DMS114 treated with DMSO at 0.1 percent for 48 hours (cell line): Measurements from ENCODE around the gene FANCG.

ENCODE experiments used
- DNase-seq: peaks from one replicate; lab custom pipeline; 2025; ENCODE audit not compliant: unreplicated experiment; lab: John Stamatoyannopoulos, UW

FANCG gene

DNA sequence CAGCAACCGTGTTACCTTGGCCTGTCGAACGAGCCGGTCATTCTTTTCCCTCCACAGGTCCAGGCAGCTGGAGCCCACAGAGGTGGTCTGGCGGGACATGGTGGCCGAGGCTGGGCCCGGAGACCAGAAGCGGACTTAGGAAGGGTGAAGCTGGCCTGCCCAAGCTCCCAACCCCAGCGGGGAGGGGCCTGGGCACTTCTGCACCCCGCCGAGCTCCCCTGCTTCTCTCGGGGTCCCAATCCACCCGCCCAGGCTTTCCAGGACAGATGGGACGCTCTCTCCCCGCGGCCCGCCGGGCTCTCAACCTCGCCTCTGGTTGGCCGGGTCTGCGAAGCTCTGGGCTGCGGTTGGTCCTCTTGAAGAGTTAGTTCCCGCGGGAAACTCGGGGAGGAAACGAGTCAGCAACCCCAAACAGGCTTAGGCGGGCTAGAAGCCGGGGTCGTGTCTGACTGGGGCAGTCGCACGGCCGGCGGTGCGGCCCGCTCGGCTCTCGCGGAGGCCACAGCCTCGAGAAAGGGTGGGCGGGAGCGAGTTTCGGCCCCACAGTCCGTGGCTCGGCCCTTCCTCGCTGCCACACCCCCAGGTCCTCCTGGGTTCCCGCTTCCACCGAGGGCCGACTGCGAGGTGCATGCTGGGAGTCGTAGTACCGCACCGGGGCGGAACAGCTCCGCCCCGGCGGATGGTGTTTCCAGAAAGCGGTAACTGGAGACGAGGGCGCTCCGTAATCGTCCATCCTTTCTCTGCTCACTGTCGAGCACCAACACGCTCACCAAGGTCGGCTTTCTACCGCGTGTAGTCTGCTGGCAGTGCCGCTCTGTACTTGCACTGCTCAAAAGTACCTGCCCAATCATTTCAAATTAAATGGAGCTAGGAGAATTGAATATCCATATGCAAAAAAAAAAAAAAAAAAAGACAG lies at the start of gene FANCG:
Gene FANCG, minus strand, starts transcription at position 517 of the 916 bp plus-strand sequence. Its CDS starts 418 bp downstream, at position 99.
- DNase-seq, result peak; percentile 79

DNA sequence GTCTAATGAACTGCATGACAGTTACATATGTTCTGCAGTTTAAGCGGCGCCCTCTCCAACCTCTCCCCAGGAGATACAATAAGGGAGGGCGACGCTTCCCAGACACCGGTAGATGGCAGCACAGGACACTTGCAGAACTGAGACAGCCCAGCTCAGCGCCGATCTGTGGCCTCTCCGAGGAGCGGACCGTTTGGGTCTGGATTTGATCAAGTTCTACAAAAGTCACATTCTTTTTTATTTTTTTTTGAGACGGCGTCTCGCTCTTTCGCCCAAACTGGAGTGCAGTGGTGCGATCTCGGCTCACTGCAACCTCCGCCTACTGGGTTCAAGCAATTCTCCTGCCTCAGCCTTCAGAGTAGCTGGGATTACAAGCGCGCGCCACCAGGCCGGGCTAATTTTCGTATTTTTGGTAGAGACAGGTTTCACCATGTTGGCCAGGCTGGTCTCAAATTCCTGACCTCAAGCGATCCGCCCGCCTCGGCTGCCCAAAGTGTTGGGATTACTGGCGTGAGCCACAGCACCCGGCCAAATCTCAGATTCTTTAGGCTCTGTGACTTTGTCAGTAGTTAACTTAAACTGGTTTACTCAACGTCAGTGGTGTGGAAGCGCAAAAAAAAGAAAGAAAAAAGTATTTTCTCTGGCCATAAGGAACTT lies 37.3 kb upstream of the FANCG start:
- peak; percentile 85 for DNase-seq

DNA sequence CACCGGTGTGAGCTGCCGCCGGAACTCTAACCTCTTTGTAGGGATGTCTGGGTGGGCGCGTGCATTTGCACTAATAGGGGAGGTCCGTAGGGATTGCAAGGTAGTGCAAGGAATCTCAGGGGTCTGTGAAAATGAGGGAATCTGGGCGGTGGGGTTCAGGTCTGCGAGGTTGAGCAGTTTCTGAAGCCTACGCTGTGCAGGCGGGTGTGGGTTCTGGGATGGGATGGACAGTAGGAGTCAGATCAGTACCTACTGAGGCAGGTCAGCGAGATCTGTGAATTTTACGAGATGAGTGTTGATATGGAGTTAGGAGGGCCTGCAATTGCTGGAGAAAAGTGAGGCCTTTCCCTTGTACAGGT lies 36.8 kb upstream of the FANCG start:
- no peak for DNase-seq

DNA sequence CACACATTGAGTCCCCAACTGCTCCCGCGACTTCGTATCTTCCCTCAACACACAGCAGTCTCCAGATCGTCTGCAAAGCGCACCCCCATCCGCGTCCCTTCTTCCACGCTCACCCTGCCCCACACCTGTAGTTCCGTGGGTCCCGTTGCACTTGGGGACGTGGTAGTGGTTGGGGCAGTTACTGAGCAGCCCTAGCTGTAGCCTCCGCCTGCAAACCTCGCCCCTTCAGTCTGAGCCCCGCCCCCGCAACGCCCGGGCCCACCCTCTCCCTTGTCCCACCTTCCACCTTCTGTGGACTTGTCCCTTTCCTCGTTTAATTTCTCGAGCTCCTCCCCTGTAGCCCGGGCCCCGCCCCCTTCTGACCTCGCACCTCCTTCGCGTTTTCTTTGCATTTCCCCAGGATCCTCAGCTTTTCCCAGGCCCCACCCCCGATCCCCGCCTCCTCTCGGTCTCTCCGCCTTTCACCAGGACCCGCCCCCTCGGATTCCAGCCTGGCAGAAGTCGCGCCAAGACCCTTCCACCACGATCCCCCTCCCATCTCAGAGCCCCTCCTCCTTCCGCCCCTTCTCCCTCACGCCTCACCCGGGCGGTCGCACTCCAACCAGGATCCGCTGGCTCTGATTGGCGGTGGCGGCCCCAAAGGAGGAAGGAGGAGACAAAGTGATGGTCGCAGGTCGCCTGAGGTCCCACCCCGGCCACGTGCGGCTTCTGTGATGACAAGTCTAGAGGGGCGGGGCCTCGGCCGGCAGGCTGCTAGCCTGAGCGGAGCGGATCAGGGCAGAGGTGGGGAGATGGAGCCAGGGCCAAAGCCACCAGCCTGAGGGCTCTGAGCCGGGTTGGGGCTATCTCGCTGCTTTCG lies 36.2 kb upstream of the FANCG start, which contains the start of gene ATOSB:
Gene ATOSB, minus strand, starts transcription at position 183 of the 859 bp plus-strand sequence. CDS start 7,588 bp downstream, outside the sequence.
- peak; percentile 88 for DNase-seq

DNA sequence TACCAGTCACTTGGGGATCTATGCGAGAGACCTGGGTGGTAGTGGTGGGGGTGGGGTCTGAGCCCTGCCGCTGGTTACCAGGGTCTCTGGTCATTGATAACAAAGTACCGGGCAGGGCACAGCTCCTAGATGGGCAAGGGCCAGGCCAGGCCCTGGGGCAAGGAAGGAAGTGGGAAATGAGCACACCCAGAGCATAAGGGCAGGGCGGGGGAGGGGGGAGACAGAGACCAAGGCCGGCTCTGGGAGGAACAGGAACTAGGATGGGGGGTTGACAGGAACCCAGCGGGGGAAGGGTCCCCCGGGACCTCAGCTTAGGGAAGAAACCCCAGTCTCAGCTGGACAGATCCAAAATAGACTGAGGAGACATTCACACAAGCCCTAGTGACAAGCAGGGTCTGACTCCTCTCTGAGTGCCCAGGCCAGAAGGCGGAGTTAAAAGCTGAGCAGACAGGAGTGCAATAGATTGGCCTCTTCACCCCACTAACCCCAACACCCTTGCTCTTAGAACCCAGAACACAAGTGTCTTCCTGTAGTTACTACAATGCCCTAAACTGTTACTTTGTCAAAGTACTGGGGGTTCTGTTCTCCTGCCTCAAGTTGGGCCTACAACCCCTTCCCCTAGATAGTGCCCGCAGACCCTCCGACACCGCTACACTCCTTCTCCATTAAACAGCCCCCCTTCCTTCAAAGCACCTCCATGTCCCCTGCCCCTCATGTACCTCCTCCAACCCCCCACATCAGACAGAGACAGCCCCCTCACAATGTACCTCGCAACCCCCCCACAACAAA lies 35.3 kb upstream of the FANCG start:
- DNase-seq, result no peak

DNA sequence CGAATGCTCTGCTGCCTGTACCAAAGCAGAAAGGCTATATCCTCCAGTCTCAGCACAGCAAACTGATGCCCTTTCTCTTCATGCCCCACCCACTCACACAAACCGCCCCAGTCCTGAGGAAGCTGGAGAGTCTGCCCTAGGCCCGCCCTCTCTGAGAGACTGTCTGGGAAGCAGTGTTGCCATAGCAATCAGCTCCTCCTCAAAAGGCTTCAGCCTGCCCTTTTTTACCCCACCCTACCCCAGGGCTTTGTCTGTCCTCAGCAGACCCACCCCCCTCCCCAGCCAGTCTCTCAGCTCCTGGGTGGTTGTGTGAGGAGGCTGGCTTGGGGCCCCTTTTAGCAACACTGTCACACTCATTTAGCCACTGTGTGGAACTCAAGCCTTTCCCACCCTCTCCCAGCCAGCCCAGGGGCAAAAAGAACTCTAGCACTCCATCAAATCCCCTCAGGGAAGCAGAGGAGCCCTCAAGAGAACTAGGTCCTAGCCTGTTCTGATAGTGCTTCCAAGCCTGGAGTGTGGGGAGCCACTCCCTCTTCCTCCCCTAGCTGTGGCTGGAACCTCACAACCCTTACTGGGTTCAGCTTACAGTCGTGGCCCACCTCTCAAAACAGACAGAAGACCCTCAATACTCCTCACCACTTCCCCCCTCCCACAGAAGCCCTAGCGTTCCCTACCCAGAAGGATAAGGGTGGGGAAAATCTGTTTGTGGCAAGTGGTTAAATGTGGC lies 34.5 kb upstream of the FANCG start:
- DNase-seq, result peak; percentile 32

DNA sequence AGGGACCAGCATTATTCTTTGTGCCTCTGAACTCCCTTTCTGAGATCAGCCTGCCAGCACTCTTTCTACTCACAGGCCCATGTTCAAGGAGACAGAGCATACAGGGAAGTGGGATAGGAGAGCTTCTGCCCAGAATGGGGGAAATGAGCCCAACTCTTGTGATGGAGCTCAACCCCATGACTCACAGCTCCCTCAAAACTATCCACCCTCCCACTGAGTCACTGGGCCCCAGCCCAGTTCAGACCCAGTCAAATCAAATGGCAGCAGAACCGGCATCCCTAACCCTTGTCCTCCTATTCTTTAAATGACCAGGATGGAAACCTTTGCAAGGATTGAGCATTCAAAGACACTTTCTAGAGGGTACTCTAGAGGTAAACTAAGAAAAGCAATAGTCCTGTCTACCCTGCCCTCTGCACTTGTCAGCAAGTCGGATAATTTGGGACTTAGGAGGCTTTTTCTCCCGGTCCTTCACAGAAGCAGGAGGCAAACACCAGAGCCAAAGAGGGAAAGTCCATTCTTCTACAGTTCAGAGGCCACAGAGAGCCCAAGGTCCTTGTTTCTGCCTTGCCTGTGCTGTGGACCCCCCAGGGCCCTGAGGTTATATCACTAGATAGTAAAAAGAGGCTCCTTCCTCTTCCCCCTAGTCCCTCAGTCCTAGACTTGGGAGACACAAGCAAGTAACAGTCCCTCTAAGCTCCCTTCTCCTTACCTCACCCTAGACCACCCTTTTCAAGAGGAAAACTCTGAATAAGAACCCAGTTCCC lies 32.7 kb upstream of the FANCG start:
- no peak for DNase-seq

DNA sequence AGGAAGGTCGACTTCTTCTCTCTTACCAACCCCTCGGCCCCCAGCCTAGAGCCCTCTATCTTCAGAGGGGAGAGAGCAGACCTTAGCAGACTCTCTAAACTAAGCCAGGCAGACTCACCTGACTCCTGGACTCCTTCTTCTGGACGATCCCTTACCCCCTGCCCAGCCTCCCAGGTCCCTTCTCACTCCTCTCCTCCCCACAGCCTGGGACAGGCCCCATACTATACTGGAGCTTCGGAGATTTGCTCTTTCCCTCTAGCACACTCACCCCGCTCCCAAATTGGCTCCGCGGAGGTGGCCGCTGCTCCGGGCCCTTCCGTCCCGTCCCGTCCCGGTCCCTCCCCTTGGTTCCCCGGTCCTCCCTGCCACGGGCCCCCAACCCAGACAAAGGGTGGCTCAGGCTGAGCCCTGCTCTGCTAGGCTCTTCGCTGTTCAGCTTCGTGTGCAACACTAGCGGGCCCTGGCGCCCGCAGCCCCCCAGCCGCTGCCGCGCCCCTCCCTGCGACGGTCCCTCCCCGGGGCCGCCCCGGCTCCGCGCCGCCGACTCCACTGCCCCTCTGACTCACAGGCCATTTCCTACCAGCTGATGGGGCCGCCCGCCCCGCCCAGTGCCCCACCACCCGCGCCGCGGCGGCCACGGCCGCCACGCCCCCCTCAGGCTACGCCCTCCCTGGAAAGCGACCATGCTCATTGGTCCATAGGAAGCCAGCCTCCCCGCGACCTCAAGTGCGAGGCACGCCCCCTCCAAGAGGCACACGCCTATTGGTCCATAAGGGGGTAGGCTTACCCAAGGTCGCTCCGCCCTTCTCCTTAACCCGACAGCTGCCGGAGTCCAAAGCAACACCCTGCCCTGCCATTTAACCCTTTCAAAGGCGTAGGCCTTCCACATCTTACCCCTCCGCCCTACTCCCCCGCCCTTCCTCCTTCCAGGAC lies 31.5 kb upstream of the FANCG start:
- DNase-seq, result peak; percentile 92

DNA sequence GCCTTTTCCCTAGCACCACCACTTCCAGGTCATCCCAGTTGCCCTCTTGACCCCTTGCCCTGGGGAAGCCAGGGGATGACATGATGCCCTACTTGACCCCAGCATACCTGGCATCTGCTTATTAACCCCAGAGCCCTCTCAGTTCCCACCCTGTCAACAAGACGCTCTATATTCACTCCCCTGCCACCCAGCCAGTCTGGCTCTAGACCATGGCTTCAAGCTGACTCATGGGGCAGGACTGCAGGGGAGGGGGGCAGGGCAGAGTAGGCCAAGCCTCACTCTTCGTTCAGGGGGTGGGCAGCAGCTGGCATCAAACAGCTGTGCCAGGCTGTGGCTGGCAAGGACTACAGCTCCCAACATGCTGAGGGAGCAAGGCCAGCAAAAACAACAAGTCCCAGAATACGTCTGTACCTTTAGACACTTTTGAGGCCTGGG lies 30.6 kb upstream of the FANCG start:
- no peak for DNase-seq

DNA sequence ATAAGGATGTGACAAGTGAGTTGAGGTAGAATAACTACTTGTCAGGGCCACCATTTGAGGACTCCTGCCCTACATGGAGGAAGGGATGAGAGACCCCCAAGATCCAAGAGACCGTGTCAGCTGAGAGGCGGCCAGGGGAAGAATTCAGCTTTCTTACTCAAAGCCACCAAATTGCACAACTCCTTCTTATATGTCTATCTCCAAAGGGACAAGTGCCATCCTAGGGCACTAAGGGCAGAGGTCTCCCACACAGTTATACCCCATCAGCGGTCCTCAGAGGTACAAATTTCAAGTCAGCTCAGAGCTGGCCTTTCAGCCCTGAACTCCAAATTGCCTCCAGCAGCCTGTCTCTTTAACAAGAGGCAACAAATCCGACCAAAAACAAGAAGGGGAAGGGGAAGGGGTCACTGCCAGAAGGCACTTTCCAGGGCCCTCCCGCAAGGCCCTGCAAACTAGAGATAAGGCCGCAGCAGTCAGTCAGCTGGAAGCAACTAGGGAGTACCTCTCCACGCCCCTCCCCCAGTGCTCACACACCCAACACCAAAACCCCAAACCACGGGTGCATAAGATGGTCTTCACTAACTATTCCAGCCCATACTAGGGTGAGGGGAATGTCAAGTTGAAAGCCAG lies 29.3 kb upstream of the FANCG start:
- no peak for DNase-seq

DNA sequence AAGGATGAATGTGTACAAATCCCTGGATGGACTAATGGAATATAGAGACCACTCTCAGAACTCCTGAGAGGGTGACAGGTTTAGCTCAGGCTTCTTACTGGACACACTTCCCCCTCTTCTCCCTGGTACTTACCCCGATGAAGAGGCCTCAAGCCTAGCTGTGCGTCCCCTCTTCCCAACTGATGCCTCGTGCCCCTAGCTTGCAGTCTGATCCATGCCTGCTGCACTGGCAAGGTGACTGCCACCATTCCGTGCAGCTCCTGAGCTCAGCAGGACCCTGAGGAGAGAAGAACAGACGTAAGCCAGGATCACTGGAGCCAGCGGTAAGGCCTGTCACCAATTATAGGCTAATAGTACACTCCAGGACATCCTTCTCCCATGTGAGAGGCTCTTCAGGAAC lies 28.7 kb upstream of the FANCG start:
- DNase-seq, result no peak

DNA sequence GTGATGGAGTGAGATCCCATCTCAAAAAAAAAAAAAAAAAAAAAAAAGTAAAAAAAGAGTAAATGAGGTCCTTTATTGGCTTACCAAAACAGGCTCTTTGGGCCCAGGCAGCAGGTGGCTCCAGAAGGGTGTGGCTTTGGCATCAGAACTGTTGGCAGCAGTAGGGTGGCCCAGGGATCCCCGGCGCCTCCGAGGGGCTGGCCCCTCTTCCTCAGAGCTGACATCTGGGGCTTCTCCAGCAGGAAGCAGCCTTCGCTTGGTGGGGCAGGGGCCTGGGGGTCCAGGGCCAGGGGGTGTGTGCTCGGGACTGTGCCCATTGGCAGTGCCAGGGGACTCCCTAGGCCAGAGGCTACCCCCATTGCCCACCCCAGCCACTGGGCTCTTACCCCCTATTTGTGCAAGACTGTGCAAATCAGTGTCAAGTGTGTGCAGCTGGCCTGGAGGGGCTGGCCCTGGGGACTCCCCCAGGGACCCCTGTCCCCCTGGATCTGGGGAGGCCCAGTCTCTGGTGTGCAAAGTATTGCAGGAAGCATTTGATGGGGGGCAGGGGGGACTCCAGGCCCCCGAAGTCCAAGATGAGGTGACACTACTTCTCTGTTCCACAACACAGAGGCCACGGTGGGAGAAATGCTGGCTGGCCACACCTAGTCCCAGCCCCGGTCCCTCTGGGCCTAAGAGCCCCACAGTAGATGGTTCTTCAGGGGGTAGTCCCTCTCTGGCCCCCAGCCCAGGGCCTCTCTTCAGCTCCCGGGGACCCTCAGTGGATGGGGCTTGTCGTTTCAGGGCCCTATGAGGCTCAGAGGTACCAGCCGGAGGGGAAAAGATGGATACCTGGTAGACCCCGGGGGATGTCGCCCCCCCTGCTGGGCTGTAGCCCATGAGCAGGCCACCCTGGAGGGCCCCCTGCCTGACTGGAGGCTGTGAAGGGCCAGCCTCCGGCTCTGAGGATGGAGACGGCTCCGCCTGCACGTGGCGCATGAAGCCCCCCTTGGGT lies 27.9 kb upstream of the FANCG start:
- DNase-seq, result no peak

DNA sequence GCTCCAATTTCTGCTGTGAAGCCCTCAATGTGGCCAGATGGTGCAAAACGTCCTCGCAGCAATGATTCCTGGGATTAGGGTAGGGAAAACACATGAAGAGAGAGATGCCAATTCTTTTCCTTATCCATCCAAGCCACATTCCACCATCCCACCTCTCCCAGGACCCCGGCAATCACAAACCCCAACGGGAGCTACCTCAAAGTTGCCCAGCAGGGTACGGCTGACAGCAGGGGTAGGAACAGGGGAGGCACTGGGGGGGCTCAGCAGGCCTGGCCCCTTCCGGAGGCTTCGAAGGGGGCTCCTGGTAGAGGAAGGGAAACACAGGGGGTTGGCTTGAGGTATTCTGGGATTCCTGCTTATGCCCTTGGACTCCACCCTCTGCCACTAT lies 26.6 kb upstream of the FANCG start:
- DNase-seq, result no peak

DNA sequence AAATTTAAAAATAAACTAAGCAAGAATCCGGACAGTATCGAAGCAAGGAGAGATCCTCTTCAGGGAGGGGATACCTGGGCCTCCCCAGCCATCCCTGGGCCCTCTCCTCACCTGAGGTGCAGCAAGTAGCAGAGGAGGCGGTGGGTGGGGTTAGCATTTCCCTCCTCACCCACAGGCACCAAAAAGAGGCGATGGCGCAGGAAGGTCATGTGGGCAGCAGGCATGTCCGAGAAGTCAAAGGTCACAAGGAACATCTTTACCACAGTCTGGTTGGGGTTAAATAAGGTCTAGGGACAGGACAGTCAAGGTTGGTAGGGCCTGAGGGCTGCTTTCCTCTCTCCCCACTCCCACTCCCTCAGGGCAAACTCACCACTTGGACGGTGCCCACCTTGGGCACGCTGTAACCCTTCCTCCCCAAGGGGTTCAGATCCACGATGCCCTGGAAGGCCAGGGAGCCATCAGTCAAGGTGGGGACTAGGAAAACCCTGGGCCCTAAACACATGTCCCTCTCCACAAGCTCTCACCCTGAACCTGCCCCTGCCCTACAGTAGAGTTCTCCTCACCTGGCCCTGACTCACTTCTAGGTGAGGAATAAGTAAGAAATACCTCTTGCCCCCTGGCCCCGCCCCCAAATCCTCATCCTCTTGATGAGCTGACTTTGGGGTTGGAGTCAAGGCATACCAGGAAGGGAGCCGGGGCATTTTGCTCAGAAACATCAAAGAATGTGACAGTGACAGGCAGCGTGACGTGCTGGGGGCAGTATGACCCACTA lies 26.0 kb upstream of the FANCG start:
- no peak for DNase-seq

DNA sequence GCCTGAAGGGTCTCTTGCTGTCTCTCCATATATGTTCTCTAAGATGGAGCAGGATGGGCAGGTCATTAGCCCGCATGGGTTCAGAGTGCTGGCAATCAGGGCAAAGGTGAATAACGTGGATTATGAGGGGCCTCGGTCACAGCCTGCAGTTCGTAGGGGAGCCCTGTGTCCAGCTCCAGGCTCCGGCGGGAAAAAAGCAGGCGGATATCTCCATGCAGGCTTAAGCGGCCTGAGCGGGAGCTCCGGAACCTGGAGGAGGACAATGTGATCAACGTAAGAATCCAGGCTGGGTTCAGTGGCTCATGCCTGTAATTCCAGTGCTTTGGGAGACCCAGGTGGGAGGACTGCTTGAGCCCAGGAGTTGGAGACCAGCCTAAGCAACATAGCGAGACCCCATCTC lies 25.4 kb upstream of the FANCG start:
- DNase-seq, result no peak

DNA sequence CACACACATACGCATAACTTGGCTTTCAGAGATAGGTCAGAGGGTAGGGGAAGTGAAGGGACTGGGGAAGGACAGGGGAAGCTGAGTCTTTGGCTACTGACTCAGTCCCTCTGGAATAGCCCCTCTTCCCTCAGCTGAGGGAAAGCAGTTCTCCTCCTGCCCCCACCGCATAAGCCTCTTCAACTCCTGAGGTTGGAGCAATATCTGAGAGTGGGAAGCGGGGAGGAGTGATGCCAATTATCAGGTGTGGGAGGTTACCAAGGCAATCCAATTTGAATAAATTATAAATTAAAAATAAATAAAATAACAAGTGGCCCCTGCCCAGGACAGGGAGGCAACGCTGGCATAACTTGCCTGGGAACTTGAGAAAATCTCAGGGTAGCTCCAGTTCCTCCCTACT lies 24.8 kb upstream of the FANCG start:
- DNase-seq, result no peak
